Neural cell (in vitro differentiated cells): ENCODE results near the gene KCNAB1. TPM values are rescaled to one million over a fixed set of nuclear protein-coding genes. Genes with fewer than 3 reads are reported as not detected.

ENCODE experiments used
- H2AFZ ChIP-seq: fragments of 200-600, 300-800 bp; sonication (generic), shearing (Covaris generic); 2 replicates; pipeline ENCODE4 v1.6.0; 2014; ENCODE audit warnings: low read depth, mild to moderate bottlenecking, antibody characterized with exemption, low read length, moderate library complexity
- H3F3A ChIP-seq: fragments of 200-600 bp; shearing (Covaris generic); 2 replicates; pipeline ENCODE4 v1.6.1; 2016; ENCODE audit warnings: mild to moderate bottlenecking, moderate library complexity, mixed read lengths, antibody characterized with exemption, low read length; ENCODE audit not compliant: insufficient read depth, poor library complexity, severe bottlenecking
- H3K27ac ChIP-seq: fragments of 200-600, 300-800 bp; sonication (generic), shearing (Covaris generic); 2 replicates; pipeline ENCODE4 v1.5.1; 2014; ENCODE audit warnings: mild to moderate bottlenecking, low read length, moderate library complexity
- H3K27me3 ChIP-seq: fragments of 300-800, 200-600 bp; sonication (generic), shearing (Covaris generic); 2 replicates; pipeline ENCODE4 v1.6.0; 2014; ENCODE audit warnings: mild to moderate bottlenecking, low read depth, low read length, moderate library complexity; ENCODE audit not compliant: insufficient read depth
- H3K36me3 ChIP-seq: fragments of 300-800, 200-600 bp; sonication (generic), shearing (Covaris generic); 2 replicates; pipeline ENCODE4 v1.5.1; 2014; ENCODE audit warnings: mild to moderate bottlenecking, antibody characterized with exemption, low read length, moderate library complexity; ENCODE audit not compliant: insufficient read depth
- H3K4me2 ChIP-seq: fragments of 300-800, 200-600 bp; sonication (generic), shearing (Covaris generic); 2 replicates; pipeline ENCODE4 v1.6.0; 2014; ENCODE audit warnings: mild to moderate bottlenecking, low read length
- H3K4me3 ChIP-seq: fragments of 300-800, 200-600 bp; sonication (generic), shearing (Covaris generic); 2 replicates; pipeline ENCODE4 v1.5.1; 2014; ENCODE audit warnings: mild to moderate bottlenecking, low read length, moderate library complexity
- H3K79me2 ChIP-seq: fragments of 200-600 bp; shearing (Covaris generic); replicated peaks from 2 replicates; pipeline ENCODE4 v1.6.0; 2014; ENCODE audit warnings: mild to moderate bottlenecking, low read length, moderate library complexity; ENCODE audit not compliant: insufficient read depth
- H3K9ac ChIP-seq: fragments of 300-800, 200-600 bp; sonication (generic), shearing (Covaris generic); 2 replicates; pipeline ENCODE4 v1.6.1; 2016; ENCODE audit warnings: mild to moderate bottlenecking, low read length, mixed read lengths
- H3K9me2 ChIP-seq: fragments of 200-600 bp; shearing (Covaris generic); 2 replicates; pipeline ENCODE4 v1.6.1; 2016; ENCODE audit warnings: mild to moderate bottlenecking, low read length, mixed read lengths; ENCODE audit not compliant: insufficient read depth
- H3K9me3 ChIP-seq: fragments of 200-600, 300-800 bp; sonication (generic), shearing (Covaris generic); 2 replicates; pipeline ENCODE4 v1.6.1; 2016; ENCODE audit warnings: mild to moderate bottlenecking, mixed run types, low read length, moderate library complexity, mixed read lengths
- H4K20me1 ChIP-seq: fragments of 200-600 bp; shearing (Covaris generic); 2 replicates; pipeline ENCODE4 v1.6.1; 2016; ENCODE audit warnings: mild to moderate bottlenecking, mixed run types; ENCODE audit not compliant: insufficient read depth
- EP300 ChIP-seq: fragments of 450-650 bp; conservative IDR thresholded peaks from 2 replicates; pipeline ENCODE4 v1.6.1; 2014; ENCODE audit warnings: antibody characterized with exemption, mild to moderate bottlenecking, moderate library complexity; ENCODE audit not compliant: poor library complexity, severe bottlenecking
- EZH2 ChIP-seq: fragments of 200-600, 300-800 bp; shearing (Covaris generic), sonication (generic); IDR thresholded peaks from 2 replicates; pipeline ENCODE4 v1.6.1; 2014; ENCODE audit warnings: antibody characterized with exemption, low read length, borderline replicate concordance, mild to moderate bottlenecking; ENCODE audit not compliant: insufficient read depth, poor library complexity, severe bottlenecking
- MXI1 ChIP-seq: fragments of 450-650 bp; conservative IDR thresholded peaks from 2 replicates; pipeline ENCODE4 v1.6.1; 2014; ENCODE audit warnings: antibody characterized with exemption, mild to moderate bottlenecking; ENCODE audit not compliant: poor library complexity, severe bottlenecking
- POLR2AphosphoS5 ChIP-seq: IDR thresholded peaks from 2 replicates; pipeline ENCODE4 v1.6.1; 2012
- RAD21 ChIP-seq: fragments of 450-650 bp; conservative IDR thresholded peaks from 2 replicates; pipeline ENCODE4 v1.6.1; 2014; ENCODE audit warnings: antibody characterized with exemption, mild to moderate bottlenecking, moderate library complexity
- SMC3 ChIP-seq: fragments of 450-650 bp; conservative IDR thresholded peaks from 2 replicates; pipeline ENCODE4 v1.6.1; 2014; ENCODE audit warnings: antibody characterized with exemption, mild to moderate bottlenecking, moderate library complexity; ENCODE audit not compliant: poor library complexity
- TAF1 ChIP-seq: IDR thresholded peaks from 2 replicates; pipeline ENCODE4 v1.6.1; 2012; ENCODE audit warnings: low read depth
- polyA plus RNA-seq: library from polyadenylated mRNA; depleted of rRNA; stranded (reverse); fragments of >200 nt; gene quantifications from 2 replicates; pipeline ENCODE4 v1.2.3, GENCODE V29; 2014
- TF ChIP-seq, protein P1 (sequence below): fragments of 450-650 bp; IDR thresholded peaks from 2 replicates; pipeline ENCODE4 v1.5.1; 2014; ENCODE audit warnings: antibody characterized with exemption, mild to moderate bottlenecking, moderate library complexity; ENCODE audit not compliant: poor library complexity, severe bottlenecking
- TF ChIP-seq, protein P2 (sequence below): IDR thresholded peaks from 2 replicates; pipeline ENCODE4 v1.6.1; 2012; ENCODE audit warnings: borderline replicate concordance

The KCNAB1 gene
- polyA plus RNA-seq, 1 donor from 2014 or later = 14.9 TPM

GRCh38 chr3:156180077-156180476 lies 59.7 kb downstream of the KCNAB1 start:
- Histone ChIP-seq H3K79me2 (no peaks in the 10 kb centered on the region), H3K9me3 (no peaks in the 10 kb centered on the region), H3K4me3 (no peak overlapping the region), H3K27ac (no peak overlapping the region), H3K27me3 (no peaks in the 10 kb centered on the region), H2AFZ (no peak overlapping the region), H3K36me3 (no peaks in the 10 kb centered on the region), H3K4me2 (no peak overlapping the region), H3F3A (no peaks in the 10 kb centered on the region), H3K9me2 (no peaks in the 10 kb centered on the region), H4K20me1 (no peaks in the 10 kb centered on the region), H3K9ac (no peak overlapping the region)
- TF ChIP-seq, protein P1, sequence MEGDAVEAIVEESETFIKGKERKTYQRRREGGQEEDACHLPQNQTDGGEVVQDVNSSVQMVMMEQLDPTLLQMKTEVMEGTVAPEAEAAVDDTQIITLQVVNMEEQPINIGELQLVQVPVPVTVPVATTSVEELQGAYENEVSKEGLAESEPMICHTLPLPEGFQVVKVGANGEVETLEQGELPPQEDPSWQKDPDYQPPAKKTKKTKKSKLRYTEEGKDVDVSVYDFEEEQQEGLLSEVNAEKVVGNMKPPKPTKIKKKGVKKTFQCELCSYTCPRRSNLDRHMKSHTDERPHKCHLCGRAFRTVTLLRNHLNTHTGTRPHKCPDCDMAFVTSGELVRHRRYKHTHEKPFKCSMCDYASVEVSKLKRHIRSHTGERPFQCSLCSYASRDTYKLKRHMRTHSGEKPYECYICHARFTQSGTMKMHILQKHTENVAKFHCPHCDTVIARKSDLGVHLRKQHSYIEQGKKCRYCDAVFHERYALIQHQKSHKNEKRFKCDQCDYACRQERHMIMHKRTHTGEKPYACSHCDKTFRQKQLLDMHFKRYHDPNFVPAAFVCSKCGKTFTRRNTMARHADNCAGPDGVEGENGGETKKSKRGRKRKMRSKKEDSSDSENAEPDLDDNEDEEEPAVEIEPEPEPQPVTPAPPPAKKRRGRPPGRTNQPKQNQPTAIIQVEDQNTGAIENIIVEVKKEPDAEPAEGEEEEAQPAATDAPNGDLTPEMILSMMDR = no peak
- TF ChIP-seq EP300 (no peak), RAD21 (no peak), POLR2AphosphoS5 (no peak), SMC3 (no peak), TAF1 (no peak), EZH2 (no peak), MXI1 (no peak)
- TF ChIP-seq, protein P2, sequence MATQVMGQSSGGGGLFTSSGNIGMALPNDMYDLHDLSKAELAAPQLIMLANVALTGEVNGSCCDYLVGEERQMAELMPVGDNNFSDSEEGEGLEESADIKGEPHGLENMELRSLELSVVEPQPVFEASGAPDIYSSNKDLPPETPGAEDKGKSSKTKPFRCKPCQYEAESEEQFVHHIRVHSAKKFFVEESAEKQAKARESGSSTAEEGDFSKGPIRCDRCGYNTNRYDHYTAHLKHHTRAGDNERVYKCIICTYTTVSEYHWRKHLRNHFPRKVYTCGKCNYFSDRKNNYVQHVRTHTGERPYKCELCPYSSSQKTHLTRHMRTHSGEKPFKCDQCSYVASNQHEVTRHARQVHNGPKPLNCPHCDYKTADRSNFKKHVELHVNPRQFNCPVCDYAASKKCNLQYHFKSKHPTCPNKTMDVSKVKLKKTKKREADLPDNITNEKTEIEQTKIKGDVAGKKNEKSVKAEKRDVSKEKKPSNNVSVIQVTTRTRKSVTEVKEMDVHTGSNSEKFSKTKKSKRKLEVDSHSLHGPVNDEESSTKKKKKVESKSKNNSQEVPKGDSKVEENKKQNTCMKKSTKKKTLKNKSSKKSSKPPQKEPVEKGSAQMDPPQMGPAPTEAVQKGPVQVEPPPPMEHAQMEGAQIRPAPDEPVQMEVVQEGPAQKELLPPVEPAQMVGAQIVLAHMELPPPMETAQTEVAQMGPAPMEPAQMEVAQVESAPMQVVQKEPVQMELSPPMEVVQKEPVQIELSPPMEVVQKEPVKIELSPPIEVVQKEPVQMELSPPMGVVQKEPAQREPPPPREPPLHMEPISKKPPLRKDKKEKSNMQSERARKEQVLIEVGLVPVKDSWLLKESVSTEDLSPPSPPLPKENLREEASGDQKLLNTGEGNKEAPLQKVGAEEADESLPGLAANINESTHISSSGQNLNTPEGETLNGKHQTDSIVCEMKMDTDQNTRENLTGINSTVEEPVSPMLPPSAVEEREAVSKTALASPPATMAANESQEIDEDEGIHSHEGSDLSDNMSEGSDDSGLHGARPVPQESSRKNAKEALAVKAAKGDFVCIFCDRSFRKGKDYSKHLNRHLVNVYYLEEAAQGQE = no peak

DNA sequence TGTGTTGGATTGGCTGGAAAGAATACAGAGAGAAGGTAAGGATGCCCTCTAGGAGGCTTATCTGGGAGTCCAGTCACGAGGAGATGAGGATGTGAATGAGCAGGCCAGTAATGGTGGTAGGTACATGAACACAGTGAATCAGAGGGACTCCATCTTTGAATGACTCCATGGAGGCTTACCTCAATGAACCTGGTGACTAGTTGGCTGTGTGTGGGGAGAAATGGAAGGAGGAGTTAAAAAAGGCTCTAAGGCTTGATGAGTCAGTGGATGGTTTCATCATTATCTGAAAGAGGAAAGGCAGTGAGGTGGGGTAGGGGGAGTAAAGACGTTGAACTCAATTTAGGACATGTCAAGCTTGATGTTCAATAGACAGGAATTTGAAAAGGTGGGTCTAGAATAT lies 61.1 kb downstream of the KCNAB1 start:
- Histone ChIP-seq H3K4me2 (no peak overlapping the region), H2AFZ (no peak overlapping the region)

More for the DNA sequence above, 61.1 kb downstream of the KCNAB1 start:
- Histone ChIP-seq H3K9ac (no peak overlapping the region), H3K79me2 (no peaks in the 10 kb centered on the region), H3K9me2 (no peaks in the 10 kb centered on the region), H3K27me3 (no peaks in the 10 kb centered on the region), H3K9me3 (no peaks in the 10 kb centered on the region), H3K27ac (no peak overlapping the region), H3F3A (no peaks in the 10 kb centered on the region), H4K20me1 (no peaks in the 10 kb centered on the region), H3K36me3 (no peaks in the 10 kb centered on the region), H3K4me3 (no peak overlapping the region)
- TF ChIP-seq, protein P1 = no peak
- no peak for TF ChIP-seq EP300
- TF ChIP-seq TAF1 = no peak
- no peak for TF ChIP-seq MXI1
- TF ChIP-seq EZH2 = no peak
- no peak for TF ChIP-seq RAD21
- TF ChIP-seq, protein P2 = no peak
